ENCODE results near the gene KLC4. TPM values are rescaled to one million over a fixed set of nuclear protein-coding genes. Genes with fewer than 3 reads are reported as not detected.
A peak's percentile ranks its signal among the peaks of the same experiment; 100 is the strongest.

KLC4 gene
- total RNA-seq, 6 donors from 2014 or later, result 31.2 to 155 (median 37.7) TPM

DNA sequence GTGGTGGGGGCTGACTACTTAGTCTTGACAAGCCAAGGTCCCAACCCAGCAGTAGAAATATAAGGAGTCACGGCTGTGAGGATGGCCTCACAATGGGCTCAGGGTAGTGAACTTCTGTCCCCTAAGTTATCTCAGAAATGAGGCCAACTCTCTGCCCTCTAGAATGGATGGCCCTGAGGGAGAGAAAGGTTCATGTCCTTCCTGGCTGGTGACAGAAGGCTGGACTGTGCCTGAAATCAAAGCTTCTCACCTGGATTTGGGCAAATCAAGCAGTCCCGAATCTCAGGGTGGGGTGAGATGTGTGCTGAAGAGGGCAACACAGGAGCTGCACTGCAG lies 25.3 kb upstream of the KLC4 start:
- 80 to 93% methylated on average over 2 of the region's 2 CpGs for WGBS, 2 donors
- DNase-seq, result no peak

DNA sequence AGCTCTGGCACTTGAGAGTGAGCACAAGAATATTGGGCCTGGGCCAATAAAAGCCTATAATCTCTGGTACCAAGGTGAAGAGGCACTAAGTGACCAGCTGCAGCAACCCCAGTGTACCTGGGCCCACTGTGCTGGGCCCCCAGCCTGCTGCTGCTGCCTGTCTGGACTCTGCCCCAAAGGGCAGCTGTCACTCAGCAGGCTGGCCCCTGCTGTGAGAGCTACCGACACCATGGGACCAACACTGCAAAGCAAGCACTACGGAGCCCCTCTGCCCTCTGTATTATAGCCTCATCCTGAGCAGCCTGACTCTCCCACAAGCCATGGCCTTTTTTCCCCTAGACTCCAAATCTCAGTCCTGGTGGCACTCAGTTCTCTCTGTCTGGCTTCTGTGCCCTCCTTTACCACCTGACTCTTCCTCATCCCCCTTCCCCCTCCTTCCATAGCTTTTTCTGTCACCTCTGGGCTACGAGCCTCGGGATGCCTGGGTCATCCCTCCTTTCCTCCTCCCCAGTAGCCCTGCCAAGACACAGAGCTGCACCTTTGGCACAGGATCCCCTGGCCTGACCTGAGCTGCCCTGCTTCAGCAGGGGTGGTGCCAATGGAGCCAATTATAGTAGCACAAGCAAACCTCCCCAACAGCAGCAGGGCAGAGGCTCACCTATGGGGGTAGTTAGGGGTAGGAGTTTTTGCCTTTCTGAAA lies 23.8 kb upstream of the KLC4 start:
- Histone ChIP-seq H3K27me3 (no peaks in the 10 kb centered on the region), H3K4me1 (no peaks in the 10 kb centered on the region), H3K36me3 (peaks cover 14 to 94% (median 51%) of the 10 kb centered on the region in 4 donors), H3K4me3 (no peak overlapping the region), H3K27ac (no peak overlapping the region), H3K9me3 (no peaks in the 10 kb centered on the region)
- TF ChIP-seq EP300 (IDR thresholded peaks at IDR 0.05) (no peak), POLR2A (IDR thresholded peaks at IDR 0.05) (no peak), POLR2AphosphoS5 (IDR thresholded peaks at IDR 0.05) (no peak)
- TF ChIP-seq, protein P1, sequence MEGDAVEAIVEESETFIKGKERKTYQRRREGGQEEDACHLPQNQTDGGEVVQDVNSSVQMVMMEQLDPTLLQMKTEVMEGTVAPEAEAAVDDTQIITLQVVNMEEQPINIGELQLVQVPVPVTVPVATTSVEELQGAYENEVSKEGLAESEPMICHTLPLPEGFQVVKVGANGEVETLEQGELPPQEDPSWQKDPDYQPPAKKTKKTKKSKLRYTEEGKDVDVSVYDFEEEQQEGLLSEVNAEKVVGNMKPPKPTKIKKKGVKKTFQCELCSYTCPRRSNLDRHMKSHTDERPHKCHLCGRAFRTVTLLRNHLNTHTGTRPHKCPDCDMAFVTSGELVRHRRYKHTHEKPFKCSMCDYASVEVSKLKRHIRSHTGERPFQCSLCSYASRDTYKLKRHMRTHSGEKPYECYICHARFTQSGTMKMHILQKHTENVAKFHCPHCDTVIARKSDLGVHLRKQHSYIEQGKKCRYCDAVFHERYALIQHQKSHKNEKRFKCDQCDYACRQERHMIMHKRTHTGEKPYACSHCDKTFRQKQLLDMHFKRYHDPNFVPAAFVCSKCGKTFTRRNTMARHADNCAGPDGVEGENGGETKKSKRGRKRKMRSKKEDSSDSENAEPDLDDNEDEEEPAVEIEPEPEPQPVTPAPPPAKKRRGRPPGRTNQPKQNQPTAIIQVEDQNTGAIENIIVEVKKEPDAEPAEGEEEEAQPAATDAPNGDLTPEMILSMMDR (IDR thresholded peaks at IDR 0.05), result no peak
- DNase-seq (no peak), ATAC-seq (ENCODE audit: low FRiP score in 2 of 2) (no peak)
- 80 to 91% methylated on average over 4 of the region's 4 CpGs for WGBS, 2 donors

More for the DNA sequence above, 25.3 kb upstream of the KLC4 start:
- Histone ChIP-seq H3K27ac (no peak overlapping the region), H3K4me3 (no peak overlapping the region), H3K9me3 (no peaks in the 10 kb centered on the region), H3K4me1 (no peaks in the 10 kb centered on the region), H3K27me3 (no peaks in the 10 kb centered on the region), H3K36me3 (peaks cover 23 to 96% (median 58%) of the 10 kb centered on the region in 4 donors)
- ATAC-seq (ENCODE audit: low FRiP score in 2 of 2), result no peak
- TF ChIP-seq EP300 (IDR thresholded peaks at IDR 0.05) (no peak), POLR2AphosphoS5 (IDR thresholded peaks at IDR 0.05) (no peak), POLR2A (IDR thresholded peaks at IDR 0.05) (no peak)
- TF ChIP-seq, protein P1 (IDR thresholded peaks at IDR 0.05), result no peak

DNA sequence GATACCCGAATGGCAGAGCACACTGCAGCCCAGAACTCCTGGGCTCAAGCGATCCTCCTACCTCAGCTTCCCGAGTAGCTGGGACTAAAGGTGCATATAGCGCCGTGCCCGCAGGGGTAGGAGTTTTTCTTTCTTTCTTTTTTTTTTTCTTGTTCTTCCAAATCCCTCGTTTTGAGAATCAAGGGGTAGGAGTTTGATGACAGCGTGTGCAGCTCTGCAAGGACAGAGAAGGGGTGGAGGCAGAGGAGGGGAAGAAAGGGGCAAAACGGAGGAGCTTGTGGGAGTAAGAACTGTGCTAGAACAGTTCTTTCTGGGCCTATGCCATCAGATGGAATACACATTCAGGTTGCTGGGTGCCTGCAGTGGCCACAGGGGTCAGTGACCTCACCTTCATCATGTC lies 22.7 kb upstream of the KLC4 start:
- H3K4me3 ChIP-seq, result no peak overlapping the region
- no peak for TF ChIP-seq EP300 (IDR thresholded peaks at IDR 0.05)
- TF ChIP-seq POLR2A (IDR thresholded peaks at IDR 0.05), result no peak
- TF ChIP-seq POLR2AphosphoS5 (IDR thresholded peaks at IDR 0.05), result no peak
- TF ChIP-seq, protein P1 (IDR thresholded peaks at IDR 0.05), result no peak
- no peaks in the 10 kb centered on the region for H3K4me1 ChIP-seq
- ATAC-seq (ENCODE audit: low FRiP score in 2 of 2) (no peak), DNase-seq (no peak)
- no peaks in the 10 kb centered on the region for H3K9me3 ChIP-seq
- no peaks in the 10 kb centered on the region for H3K27me3 ChIP-seq
- WGBS, 2 donors, result 94 to 95% methylated on average over 9 of the region's 9 CpGs
- no peak overlapping the region for H3K27ac ChIP-seq
- peaks cover 12 to 92% (median 49%) of the 10 kb centered on the region in 4 donors for H3K36me3 ChIP-seq

DNA sequence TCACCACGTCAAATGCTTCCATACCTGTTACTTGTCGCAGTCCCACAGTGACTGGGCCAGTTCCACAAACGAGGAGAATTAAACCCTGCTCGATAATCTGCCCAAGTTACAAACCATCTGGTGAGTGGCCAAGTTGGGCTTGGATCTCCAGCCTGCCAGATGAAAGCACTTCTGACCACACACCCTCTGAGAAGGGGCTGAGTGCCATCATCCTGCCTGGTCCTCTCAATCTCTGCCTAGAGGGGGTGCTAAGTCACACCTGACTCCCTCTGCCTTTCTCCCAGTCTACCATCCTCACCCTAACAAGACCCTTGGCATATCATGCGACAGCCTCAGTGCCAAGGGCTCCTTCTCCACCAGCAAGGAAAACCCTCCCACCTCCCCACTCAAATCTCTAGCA lies 22.2 kb upstream of the KLC4 start:
- Histone ChIP-seq H3K4me1 (no peaks in the 10 kb centered on the region), H3K27me3 (no peaks in the 10 kb centered on the region), H3K36me3 (peaks cover 12 to 88% (median 50%) of the 10 kb centered on the region in 4 donors), H3K9me3 (no peaks in the 10 kb centered on the region), H3K4me3 (no peak overlapping the region), H3K27ac (no peak overlapping the region)
- WGBS, 2 donors, result 88 to 92% methylated on average over 5 of the region's 5 CpGs
- TF ChIP-seq POLR2A (IDR thresholded peaks at IDR 0.05) (no peak), EP300 (IDR thresholded peaks at IDR 0.05) (no peak), POLR2AphosphoS5 (IDR thresholded peaks at IDR 0.05) (no peak)
- TF ChIP-seq, protein P1 (IDR thresholded peaks at IDR 0.05), result no peak
- DNase-seq, result no peak
- ATAC-seq (ENCODE audit: low FRiP score in 2 of 2), result no peak

DNA sequence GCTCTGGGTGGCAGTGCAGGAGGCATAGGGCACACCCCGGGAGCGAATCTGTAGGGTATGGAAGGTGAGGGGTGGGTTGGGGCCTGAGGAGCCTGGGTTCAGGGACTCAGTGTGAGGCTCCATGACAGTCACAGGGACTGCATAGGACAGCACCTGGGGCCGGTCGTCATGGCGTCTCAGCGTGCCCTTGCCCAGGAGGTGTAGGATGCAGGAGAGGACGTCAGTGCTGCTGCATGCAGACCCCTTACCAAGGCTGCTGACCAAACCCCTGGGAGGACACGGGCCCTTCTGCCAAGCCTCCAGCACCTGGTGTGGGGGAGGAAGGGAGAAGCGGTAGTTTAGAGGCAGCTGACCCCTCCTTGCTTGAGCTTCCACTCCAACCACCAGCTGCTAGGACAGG lies 21.7 kb upstream of the KLC4 start:
- ATAC-seq (ENCODE audit: low FRiP score in 2 of 2) (peak in 1 of 2 donors; percentile 50), DNase-seq (no peak)

More for the DNA sequence above, 21.7 kb upstream of the KLC4 start:
- H3K4me3 ChIP-seq, result no peak overlapping the region
- H3K36me3 ChIP-seq, result peaks cover 12 to 87% (median 53%) of the 10 kb centered on the region in 4 donors
- H3K9me3 ChIP-seq, result no peaks in the 10 kb centered on the region
- no peaks in the 10 kb centered on the region for H3K27me3 ChIP-seq
- H3K4me1 ChIP-seq, result no peaks in the 10 kb centered on the region
- H3K27ac ChIP-seq, result no peak overlapping the region
- TF ChIP-seq, protein P1 (IDR thresholded peaks at IDR 0.05), result no peak
- TF ChIP-seq POLR2AphosphoS5 (IDR thresholded peaks at IDR 0.05) (no peak), EP300 (IDR thresholded peaks at IDR 0.05) (no peak), POLR2A (IDR thresholded peaks at IDR 0.05) (no peak)
- 88 to 95% methylated on average over 8 to 9 of the region's 9 CpGs for WGBS, 2 donors
